ENCODE data around the gene FBXW9. TPM values are rescaled to one million over a fixed set of nuclear protein-coding genes. Genes with fewer than 3 reads are reported as not detected.

FBXW9 gene
- total and polyA plus RNA-seq, 2 of the 8 experiments (the other 6 are each of a cell fraction or from before 2014, with no cell fraction given): 10.8 to 30.1 TPM

- TF ChIP-seq CTBP2 (IDR thresholded peaks at IDR 0.05; ENCODE audit: borderline replicate concordance, insufficient read depth, insufficient read length, low read length): no peak
- peak in 1 of 2 experiments; percentile 73; a peak in 2 of 3 replicates for TF ChIP-seq POLR2A (IDR thresholded peaks at IDR 0.05; ENCODE audit: control extremely low read depth in 1 of 2, low read depth in 2 of 2, low read length in 2 of 2)
- TF ChIP-seq RBBP5 (IDR thresholded peaks at IDR 0.05; ENCODE audit: borderline replicate concordance, low read depth, low read length): no peak
- TF ChIP-seq CHD1 (IDR thresholded peaks at IDR 0.05; ENCODE audit: low read depth, low read length): no peak
- 0 out of 2 replicates have a peak, but pooled peaks have one; percentile 48 for TF ChIP-seq SP1 (IDR thresholded peaks at IDR 0.05; ENCODE audit: low read depth, low read length)
- no peak for TF ChIP-seq POU5F1 (IDR thresholded peaks at IDR 0.05; ENCODE audit: low read depth, low read length)
- TF ChIP-seq RNF2 (IDR thresholded peaks at IDR 0.05; ENCODE audit: borderline replicate concordance, low read depth, low read length, missing control alignments, poor library complexity, severe bottlenecking): no peak
- TF ChIP-seq EGR1 (IDR thresholded peaks at IDR 0.05; ENCODE audit: borderline replicate concordance, low read depth, low read length): no peak
- peak; percentile 70 for TF ChIP-seq POLR2AphosphoS5 (IDR thresholded peaks at IDR 0.05; ENCODE audit: low read depth, low read length)
- TF ChIP-seq NRF1 (IDR thresholded peaks at IDR 0.05; ENCODE audit: low read depth, low read length): peak; percentile 50
- no peak for TF ChIP-seq ZNF274 (IDR thresholded peaks at IDR 0.05; ENCODE audit: borderline replicate concordance, extremely low read depth, low read length)
- no peak for TF ChIP-seq EP300 (IDR thresholded peaks at IDR 0.05; ENCODE audit: borderline replicate concordance in 1 of 2, low read depth in 2 of 2, low read length in 2 of 2)
- no peak for TF ChIP-seq BRCA1 (IDR thresholded peaks at IDR 0.05; ENCODE audit: low read depth, low read length)
- TF ChIP-seq HDAC2 (IDR thresholded peaks at IDR 0.05; ENCODE audit: borderline replicate concordance in 1 of 2, low read depth in 2 of 2, low read length in 2 of 2): no peak
- TF ChIP-seq MAX (IDR thresholded peaks at IDR 0.05): peak; percentile 94
- no peak for TF ChIP-seq CTCF (IDR thresholded peaks at IDR 0.05; ENCODE audit: control extremely low read depth in 1 of 3, insufficient read depth in 1 of 3, low read depth in 1 of 3, low read length in 3 of 3)
- peak; percentile 76 for TF ChIP-seq TAF1 (IDR thresholded peaks at IDR 0.05; ENCODE audit: low read depth, low read length)
- TF ChIP-seq JUN (IDR thresholded peaks at IDR 0.05; ENCODE audit: low read depth, low read length): no peak
- no peak for TF ChIP-seq RXRA (IDR thresholded peaks at IDR 0.05; ENCODE audit: insufficient read depth, low read depth, low read length)
- peak; percentile 64 for TF ChIP-seq ASH2L (IDR thresholded peaks at IDR 0.05; ENCODE audit: low read length)
- TF ChIP-seq MAFK (IDR thresholded peaks at IDR 0.05; ENCODE audit: low read depth, low read length): no peak
These were observed 27.4 kb upstream of the FBXW9 start, which contains the start of gene TNPO2 (continued) for GRCh38 chr19:12723641-12724426.

All from H1 (cell line).